ENCODE measurements around the gene CAMK2N2.

DNA sequence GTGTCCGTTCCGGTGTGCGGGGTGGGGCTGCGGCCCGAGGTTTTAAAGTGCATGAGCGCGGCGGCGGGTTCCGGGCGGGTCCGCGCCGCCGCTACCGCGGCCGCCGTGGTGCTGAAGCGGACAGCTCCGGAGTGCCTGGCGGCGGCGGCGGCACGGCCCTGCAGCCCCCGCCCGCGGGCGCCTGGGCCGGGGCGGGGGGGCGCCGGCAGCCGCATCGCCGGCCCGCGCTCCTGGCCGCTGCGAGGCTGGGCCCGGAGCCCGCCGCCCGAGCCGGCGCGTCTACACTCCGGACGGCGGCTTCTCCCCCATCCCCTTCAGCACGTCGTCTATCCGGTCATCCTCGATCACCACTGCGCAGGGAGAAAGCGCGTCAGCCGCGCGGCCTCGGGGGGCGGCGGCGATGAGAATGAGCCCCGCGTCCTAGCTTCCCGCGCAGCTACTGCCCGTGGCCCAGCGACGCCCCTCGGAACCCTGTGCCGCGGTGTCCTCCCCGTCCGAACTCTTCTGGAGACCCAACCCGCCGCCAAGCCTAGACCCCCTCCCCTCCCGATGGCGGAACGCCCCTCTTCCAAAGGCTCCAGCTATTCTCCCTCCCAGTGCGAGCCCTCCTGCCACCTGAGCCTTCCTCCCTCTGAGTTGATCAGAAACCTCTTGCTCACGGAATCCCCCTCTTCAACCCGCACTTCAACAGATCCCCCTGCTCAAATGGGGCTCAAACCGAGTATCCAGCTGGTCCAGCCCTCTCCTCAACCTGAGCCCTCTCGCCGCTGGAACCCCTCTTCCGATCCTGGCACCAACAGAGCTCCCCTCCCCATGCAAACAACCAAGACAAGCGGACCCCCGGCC, 1.3 kb downstream of the CAMK2N2 start:
- TF ChIP-seq, protein P1, sequence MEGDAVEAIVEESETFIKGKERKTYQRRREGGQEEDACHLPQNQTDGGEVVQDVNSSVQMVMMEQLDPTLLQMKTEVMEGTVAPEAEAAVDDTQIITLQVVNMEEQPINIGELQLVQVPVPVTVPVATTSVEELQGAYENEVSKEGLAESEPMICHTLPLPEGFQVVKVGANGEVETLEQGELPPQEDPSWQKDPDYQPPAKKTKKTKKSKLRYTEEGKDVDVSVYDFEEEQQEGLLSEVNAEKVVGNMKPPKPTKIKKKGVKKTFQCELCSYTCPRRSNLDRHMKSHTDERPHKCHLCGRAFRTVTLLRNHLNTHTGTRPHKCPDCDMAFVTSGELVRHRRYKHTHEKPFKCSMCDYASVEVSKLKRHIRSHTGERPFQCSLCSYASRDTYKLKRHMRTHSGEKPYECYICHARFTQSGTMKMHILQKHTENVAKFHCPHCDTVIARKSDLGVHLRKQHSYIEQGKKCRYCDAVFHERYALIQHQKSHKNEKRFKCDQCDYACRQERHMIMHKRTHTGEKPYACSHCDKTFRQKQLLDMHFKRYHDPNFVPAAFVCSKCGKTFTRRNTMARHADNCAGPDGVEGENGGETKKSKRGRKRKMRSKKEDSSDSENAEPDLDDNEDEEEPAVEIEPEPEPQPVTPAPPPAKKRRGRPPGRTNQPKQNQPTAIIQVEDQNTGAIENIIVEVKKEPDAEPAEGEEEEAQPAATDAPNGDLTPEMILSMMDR (IDR thresholded peaks at IDR 0.05; ENCODE audit: low read length), result no peak
- TF ChIP-seq EZH2 (IDR thresholded peaks at IDR 0.05; ENCODE audit: borderline replicate concordance, low read length), result no peak

Data from OCI-LY1 (cell line).